Embryonic facial prominence (tissue), 1 donor: Measurements from ENCODE around the gene RFPL4AL1.
"Not testable (repeated sequence)": the region's sequence is repeated elsewhere in the genome, so short reads cannot be mapped to it uniquely, and the experiment has no call there.

Experiments
- DNase-seq: peaks from one replicate; pipeline ENCODE4 v3.0.0-alpha.2; 2016; ENCODE audit errors: extremely low spot score

Gene RFPL4AL1

GRCh38 chr19:55768818-55769217 is at the start of gene RFPL4AL1:
RFPL4AL1 (plus strand) TSS chr19:55769118; CDS start chr19:55771805, 2,687 bp downstream.
- DNase-seq: not testable (repeated sequence)

GRCh38 chr19:55720214-55720746 is 48.6 kb upstream of the RFPL4AL1 start:
- no peak for DNase-seq

GRCh38 chr19:55720801-55721200 is 48.1 kb upstream of the RFPL4AL1 start:
- no peak for DNase-seq

- DNase-seq: no peak
Measured at GRCh38 chr19:55723491-55723890, 45.4 kb upstream of the RFPL4AL1 start.

- not testable (repeated sequence) for DNase-seq
Measured at GRCh38 chr19:55730378-55730777, 38.5 kb upstream of the RFPL4AL1 start.

- DNase-seq: no peak
Measured at GRCh38 chr19:55738302-55738701, 30.6 kb upstream of the RFPL4AL1 start, which contains the start of gene NLRP9. NLRP9 (minus strand) TSS chr19:55738402; CDS start chr19:55738374, 28 bp downstream.

- no peak for DNase-seq
Measured at GRCh38 chr19:55750715-55751114, 18.2 kb upstream of the RFPL4AL1 start.

GRCh38 chr19:55753401-55753800 is 15.5 kb upstream of the RFPL4AL1 start:
- no peak for DNase-seq

GRCh38 chr19:55756808-55757207 is 12.1 kb upstream of the RFPL4AL1 start:
- DNase-seq: not testable (repeated sequence)

- not testable (repeated sequence) for DNase-seq
Measured at GRCh38 chr19:55758797-55759196, 10.1 kb upstream of the RFPL4AL1 start, which contains the start of gene RFPL4A. RFPL4A (plus strand) TSS chr19:55759097; CDS start chr19:55761801, 2,704 bp downstream.

- no peak for DNase-seq
Measured at GRCh38 chr19:55766466-55766865, 2.5 kb upstream of the RFPL4AL1 start.

- DNase-seq: not testable (repeated sequence)
Measured at GRCh38 chr19:55769632-55770031, 714 bp downstream of the RFPL4AL1 start.

GRCh38 chr19:55777528-55777927 is 8.6 kb downstream of the RFPL4AL1 start:
- no peak for DNase-seq

GRCh38 chr19:55778331-55778730 is 9.4 kb downstream of the RFPL4AL1 start:
- no peak for DNase-seq

GRCh38 chr19:55781112-55781511 is 12.2 kb downstream of the RFPL4AL1 start:
- DNase-seq: no peak

- no peak for DNase-seq
Measured at GRCh38 chr19:55795021-55795420, 26.1 kb downstream of the RFPL4AL1 start.

GRCh38 chr19:55801416-55801815 is 32.5 kb downstream of the RFPL4AL1 start:
- no peak for DNase-seq

- DNase-seq: no peak
Measured at GRCh38 chr19:55802281-55802680, 33.4 kb downstream of the RFPL4AL1 start.

GRCh38 chr19:55809381-55810058 is 40.6 kb downstream of the RFPL4AL1 start:
- DNase-seq: no peak

GRCh38 chr19:55811340-55811739 is 42.4 kb downstream of the RFPL4AL1 start:
- DNase-seq: no peak

- no peak for DNase-seq
Measured at GRCh38 chr19:55812449-55812848, 43.5 kb downstream of the RFPL4AL1 start.

GRCh38 chr19:55813906-55814305 is 45.0 kb downstream of the RFPL4AL1 start:
- DNase-seq: no peak

- DNase-seq: no peak
Measured at GRCh38 chr19:55820037-55820436, 51.1 kb downstream of the RFPL4AL1 start.
